ENCODE measurements around the gene BANP. TPM values are rescaled to one million over a fixed set of nuclear protein-coding genes. Genes with fewer than 3 reads are reported as not detected.
"Not testable (repeated sequence)": the region's sequence is repeated elsewhere in the genome, so short reads cannot be mapped to it uniquely, and the experiment has no call there.

BANP gene
- total and polyA plus RNA-seq, 2 donors, result 27.0 to 29.7 TPM

GRCh38 chr16:88077328-88078108 is 126.3 kb downstream of the BANP start:
- H3K36me3 ChIP-seq (ENCODE audit: control insufficient read depth in 2 of 2, insufficient read depth in 2 of 2, low read length in 1 of 2), result peaks cover 17 to 57% of the 10 kb centered on the region in 2 donors
- no peak overlapping the region for H3K27ac ChIP-seq (ENCODE audit: low read depth in 1 of 2, low read length in 1 of 2)
- H3K4me1 ChIP-seq (ENCODE audit: control insufficient read depth in 2 of 2, insufficient read depth in 2 of 2, low read length in 2 of 2), result no peaks in the 10 kb centered on the region
- H3K9me3 ChIP-seq (ENCODE audit: control insufficient read depth in 2 of 2, insufficient read depth in 1 of 2, low read length in 1 of 2), result no peaks in the 10 kb centered on the region
- no peak for DNase-seq (ENCODE audit: low read depth in 6 of 9, low spot score in 9 of 9)
- no peaks in the 10 kb centered on the region for H3K27me3 ChIP-seq (ENCODE audit: control insufficient read depth in 2 of 2, insufficient read depth in 1 of 2, low read length in 1 of 2)
- no peak overlapping the region for H3K4me3 ChIP-seq (ENCODE audit: low read length in 2 of 2)
- 91% methylated on average over 30 of the region's 30 CpGs for WGBS

GRCh38 chr16:88078111-88078775 is 127.0 kb downstream of the BANP start:
- DNase-seq (ENCODE audit: low read depth in 6 of 9, low spot score in 9 of 9), result no peak

GRCh38 chr16:88083582-88083981 is 132.3 kb downstream of the BANP start:
- no peak for DNase-seq (ENCODE audit: low read depth in 6 of 9, low spot score in 9 of 9)
- Histone ChIP-seq H3K4me1 (ENCODE audit: control insufficient read depth in 2 of 2, insufficient read depth in 2 of 2, low read length in 2 of 2) (no peaks in the 10 kb centered on the region), H3K27ac (ENCODE audit: low read depth in 1 of 2, low read length in 1 of 2) (no peak overlapping the region), H3K4me3 (ENCODE audit: low read length in 2 of 2) (no peak overlapping the region), H3K27me3 (ENCODE audit: control insufficient read depth in 2 of 2, insufficient read depth in 1 of 2, low read length in 1 of 2) (peaks cover 0 to 2% of the 10 kb centered on the region in 2 donors), H3K9me3 (ENCODE audit: control insufficient read depth in 2 of 2, insufficient read depth in 1 of 2, low read length in 1 of 2) (no peaks in the 10 kb centered on the region), H3K36me3 (ENCODE audit: control insufficient read depth in 2 of 2, insufficient read depth in 2 of 2, low read length in 1 of 2) (peaks cover 0 to 10% of the 10 kb centered on the region in 2 donors)
- 97% methylated on average over 9 of the region's 9 CpGs for WGBS

More at GRCh38 chr16:88078111-88078775, 127.0 kb downstream of the BANP start:
- 98% methylated on average over 17 of the region's 17 CpGs for WGBS
- no peaks in the 10 kb centered on the region for H3K27me3 ChIP-seq (ENCODE audit: control insufficient read depth in 2 of 2, insufficient read depth in 1 of 2, low read length in 1 of 2)
- no peaks in the 10 kb centered on the region for H3K9me3 ChIP-seq (ENCODE audit: control insufficient read depth in 2 of 2, insufficient read depth in 1 of 2, low read length in 1 of 2)
- H3K4me1 ChIP-seq (ENCODE audit: control insufficient read depth in 2 of 2, insufficient read depth in 2 of 2, low read length in 2 of 2), result no peaks in the 10 kb centered on the region
- no peak overlapping the region for H3K27ac ChIP-seq (ENCODE audit: low read depth in 1 of 2, low read length in 1 of 2)
- H3K4me3 ChIP-seq (ENCODE audit: low read length in 2 of 2), result no peak overlapping the region
- H3K36me3 ChIP-seq (ENCODE audit: control insufficient read depth in 2 of 2, insufficient read depth in 2 of 2, low read length in 1 of 2), result peaks cover 11 to 52% of the 10 kb centered on the region in 2 donors

GRCh38 chr16:88084881-88085280 is 133.6 kb downstream of the BANP start:
- WGBS, result 96% methylated on average over 3 of the region's 3 CpGs
- Histone ChIP-seq H3K36me3 (ENCODE audit: control insufficient read depth in 2 of 2, insufficient read depth in 2 of 2, low read length in 1 of 2) (peaks cover 0 to 7% of the 10 kb centered on the region in 2 donors), H3K4me1 (ENCODE audit: control insufficient read depth in 2 of 2, insufficient read depth in 2 of 2, low read length in 2 of 2) (no peaks in the 10 kb centered on the region), H3K9me3 (ENCODE audit: control insufficient read depth in 2 of 2, insufficient read depth in 1 of 2, low read length in 1 of 2) (no peaks in the 10 kb centered on the region), H3K27me3 (ENCODE audit: control insufficient read depth in 2 of 2, insufficient read depth in 1 of 2, low read length in 1 of 2) (peaks cover 0 to 2% of the 10 kb centered on the region in 2 donors), H3K27ac (ENCODE audit: low read depth in 1 of 2, low read length in 1 of 2) (no peak overlapping the region), H3K4me3 (ENCODE audit: low read length in 2 of 2) (no peak overlapping the region)
- DNase-seq (ENCODE audit: low read depth in 6 of 9, low spot score in 9 of 9), result no peak

- no peak overlapping the region for H3K4me3 ChIP-seq (ENCODE audit: low read length in 2 of 2)
- no peaks in the 10 kb centered on the region for H3K9me3 ChIP-seq (ENCODE audit: control insufficient read depth in 2 of 2, insufficient read depth in 1 of 2, low read length in 1 of 2)
- no peak for DNase-seq (ENCODE audit: low read depth in 6 of 9, low spot score in 9 of 9)
- no peaks in the 10 kb centered on the region for H3K4me1 ChIP-seq (ENCODE audit: control insufficient read depth in 2 of 2, insufficient read depth in 2 of 2, low read length in 2 of 2)
- no peak overlapping the region for H3K27ac ChIP-seq (ENCODE audit: low read depth in 1 of 2, low read length in 1 of 2)
- peaks cover 0 to 2% of the 10 kb centered on the region in 2 donors for H3K27me3 ChIP-seq (ENCODE audit: control insufficient read depth in 2 of 2, insufficient read depth in 1 of 2, low read length in 1 of 2)
- peaks cover 0 to 7% of the 10 kb centered on the region in 2 donors for H3K36me3 ChIP-seq (ENCODE audit: control insufficient read depth in 2 of 2, insufficient read depth in 2 of 2, low read length in 1 of 2)
- 94% methylated on average over 34 of the region's 34 CpGs for WGBS
These were observed 135.6 kb downstream of the BANP start for GRCh38 chr16:88086571-88087516.

- H3K4me1 ChIP-seq (ENCODE audit: control insufficient read depth in 2 of 2, insufficient read depth in 2 of 2, low read length in 2 of 2), result no peaks in the 10 kb centered on the region
- WGBS, result 91% methylated on average over 16 of the region's 16 CpGs
- no peak overlapping the region for H3K4me3 ChIP-seq (ENCODE audit: low read length in 2 of 2)
- H3K27me3 ChIP-seq (ENCODE audit: control insufficient read depth in 2 of 2, insufficient read depth in 1 of 2, low read length in 1 of 2), result peaks cover 0 to 2% of the 10 kb centered on the region in 2 donors
- peaks cover 0 to 2% of the 10 kb centered on the region in 2 donors for H3K36me3 ChIP-seq (ENCODE audit: control insufficient read depth in 2 of 2, insufficient read depth in 2 of 2, low read length in 1 of 2)
- no peaks in the 10 kb centered on the region for H3K9me3 ChIP-seq (ENCODE audit: control insufficient read depth in 2 of 2, insufficient read depth in 1 of 2, low read length in 1 of 2)
- H3K27ac ChIP-seq (ENCODE audit: low read depth in 1 of 2, low read length in 1 of 2), result no peak overlapping the region
- no peak for DNase-seq (ENCODE audit: low read depth in 6 of 9, low spot score in 9 of 9)
These were observed 136.3 kb downstream of the BANP start for GRCh38 chr16:88087517-88087877.

- DNase-seq (ENCODE audit: low read depth in 6 of 9, low spot score in 9 of 9), result no peak
- no peaks in the 10 kb centered on the region for H3K36me3 ChIP-seq (ENCODE audit: control insufficient read depth in 2 of 2, insufficient read depth in 2 of 2, low read length in 1 of 2)
- 93% methylated on average over 20 of the region's 20 CpGs for WGBS
- H3K27me3 ChIP-seq (ENCODE audit: control insufficient read depth in 2 of 2, insufficient read depth in 1 of 2, low read length in 1 of 2), result peaks cover 0 to 2% of the 10 kb centered on the region in 2 donors
- no peaks in the 10 kb centered on the region for H3K4me1 ChIP-seq (ENCODE audit: control insufficient read depth in 2 of 2, insufficient read depth in 2 of 2, low read length in 2 of 2)
- no peak overlapping the region for H3K4me3 ChIP-seq (ENCODE audit: low read length in 2 of 2)
- no peak overlapping the region for H3K27ac ChIP-seq (ENCODE audit: low read depth in 1 of 2, low read length in 1 of 2)
- no peaks in the 10 kb centered on the region for H3K9me3 ChIP-seq (ENCODE audit: control insufficient read depth in 2 of 2, insufficient read depth in 1 of 2, low read length in 1 of 2)
These were observed 136.9 kb downstream of the BANP start for GRCh38 chr16:88088161-88088581.

- not testable (repeated sequence) for H3K27ac ChIP-seq (ENCODE audit: low read depth in 1 of 2, low read length in 1 of 2); DNase-seq (ENCODE audit: low read depth in 6 of 9, low spot score in 9 of 9); H3K4me3 ChIP-seq (ENCODE audit: low read length in 2 of 2); H3K9me3 ChIP-seq (ENCODE audit: control insufficient read depth in 2 of 2, insufficient read depth in 1 of 2, low read length in 1 of 2); H3K4me1 ChIP-seq (ENCODE audit: control insufficient read depth in 2 of 2, insufficient read depth in 2 of 2, low read length in 2 of 2); H3K36me3 ChIP-seq (ENCODE audit: control insufficient read depth in 2 of 2, insufficient read depth in 2 of 2, low read length in 1 of 2); H3K27me3 ChIP-seq (ENCODE audit: control insufficient read depth in 2 of 2, insufficient read depth in 1 of 2, low read length in 1 of 2)
- WGBS, result 88% methylated on average over 10 of the region's 10 CpGs
These were observed 137.4 kb downstream of the BANP start for GRCh38 chr16:88088611-88089010.
